ENCODE data around the gene EPHA7. TPM values are rescaled to one million over a fixed set of nuclear protein-coding genes. Genes with fewer than 3 reads are reported as not detected.

Gene EPHA7
- total RNA-seq, 1 experiment from 2014 or later = 10.7 TPM

GRCh38 chr6:93299622-93300021 is 119.7 kb downstream of the EPHA7 start:
- no peaks in the 10 kb centered on the region for H3K36me3 ChIP-seq (ENCODE audit: insufficient read depth, low read length, poor library complexity, severe bottlenecking)
- H3K27ac ChIP-seq (ENCODE audit: low read depth, low read length, poor library complexity, severe bottlenecking) = no peak overlapping the region
- H3K27me3 ChIP-seq (replicated peaks; ENCODE audit: insufficient read depth, low read depth, low read length, poor library complexity) = no peaks in the 10 kb centered on the region
- H3K4me1 ChIP-seq (ENCODE audit: insufficient read depth, low read length, poor library complexity, severe bottlenecking) = no peaks in the 10 kb centered on the region
- intact Hi-C loops (cut with micrococcal nuclease; ENCODE audit: unreplicated experiment) = no loop called here
- POLR2A ChIA-PET (ENCODE audit: low non-redundant PET) = no interaction called here
- TF ChIP-seq CTCF (conservative IDR thresholded peaks at IDR 0.05; ENCODE audit: low read depth, low read length) (no peak), EZH2 (IDR thresholded peaks at IDR 0.05; ENCODE audit: borderline replicate concordance, low read depth, low read length, poor library complexity, severe bottlenecking) (no peak)
- no TSS peak for BruUV-seq (replicated peaks)
- no peak overlapping the region for H3K4me3 ChIP-seq (ENCODE audit: low read depth, low read length, poor library complexity, severe bottlenecking)
- no peak for DNase-seq (ENCODE audit: low spot score)
- CTCF ChIA-PET = no interaction called here
- H3K9me3 ChIP-seq (ENCODE audit: low read depth, low read length, poor library complexity, severe bottlenecking) = no peaks in the 10 kb centered on the region

GRCh38 chr6:93295631-93296030 is 123.7 kb downstream of the EPHA7 start:
- Histone ChIP-seq H3K9me3 (ENCODE audit: low read depth, low read length, poor library complexity, severe bottlenecking) (no peaks in the 10 kb centered on the region), H3K4me1 (ENCODE audit: insufficient read depth, low read length, poor library complexity, severe bottlenecking) (no peaks in the 10 kb centered on the region), H3K36me3 (ENCODE audit: insufficient read depth, low read length, poor library complexity, severe bottlenecking) (no peaks in the 10 kb centered on the region), H3K4me3 (ENCODE audit: low read depth, low read length, poor library complexity, severe bottlenecking) (no peak overlapping the region), H3K27me3 (replicated peaks; ENCODE audit: insufficient read depth, low read depth, low read length, poor library complexity) (no peaks in the 10 kb centered on the region), H3K27ac (ENCODE audit: low read depth, low read length, poor library complexity, severe bottlenecking) (no peak overlapping the region)
- ChIA-PET POLR2A (ENCODE audit: low non-redundant PET) (interaction anchor here (0.7 kb wide), 1 partner anchor 161 kb away, joined by 3 read pairs; no protein-coding TSS in a partner anchor), CTCF (no interaction called here)
- intact Hi-C loops (cut with micrococcal nuclease; ENCODE audit: unreplicated experiment) = no loop called here
- no peak for DNase-seq (ENCODE audit: low spot score)
- no TSS peak for BruUV-seq (replicated peaks)
- TF ChIP-seq EZH2 (IDR thresholded peaks at IDR 0.05; ENCODE audit: borderline replicate concordance, low read depth, low read length, poor library complexity, severe bottlenecking) (no peak), CTCF (conservative IDR thresholded peaks at IDR 0.05; ENCODE audit: low read depth, low read length) (no peak)

GRCh38 chr6:93294879-93295278 is 124.5 kb downstream of the EPHA7 start:
- Histone ChIP-seq H3K27me3 (replicated peaks; ENCODE audit: insufficient read depth, low read depth, low read length, poor library complexity) (no peaks in the 10 kb centered on the region), H3K27ac (ENCODE audit: low read depth, low read length, poor library complexity, severe bottlenecking) (no peak overlapping the region), H3K4me1 (ENCODE audit: insufficient read depth, low read length, poor library complexity, severe bottlenecking) (no peaks in the 10 kb centered on the region), H3K4me3 (ENCODE audit: low read depth, low read length, poor library complexity, severe bottlenecking) (no peak overlapping the region), H3K36me3 (ENCODE audit: insufficient read depth, low read length, poor library complexity, severe bottlenecking) (no peaks in the 10 kb centered on the region), H3K9me3 (ENCODE audit: low read depth, low read length, poor library complexity, severe bottlenecking) (no peaks in the 10 kb centered on the region)
- ChIA-PET POLR2A (ENCODE audit: low non-redundant PET) (no interaction called here), CTCF (no interaction called here)
- intact Hi-C loops (cut with micrococcal nuclease; ENCODE audit: unreplicated experiment) = no loop called here
- BruUV-seq (replicated peaks) = no TSS peak
- no peak for DNase-seq (ENCODE audit: low spot score)
- TF ChIP-seq CTCF (conservative IDR thresholded peaks at IDR 0.05; ENCODE audit: low read depth, low read length) = no peak
- no peak for TF ChIP-seq EZH2 (IDR thresholded peaks at IDR 0.05; ENCODE audit: borderline replicate concordance, low read depth, low read length, poor library complexity, severe bottlenecking)

Measured in A673 (cell line).